ENCODE results near the gene PHF14. TPM values are rescaled to one million over a fixed set of nuclear protein-coding genes. Genes with fewer than 3 reads are reported as not detected.

PHF14 gene
- total and polyA plus RNA-seq, 2 experiments from 2014 or later, result 72.0 to 87.9 TPM

- H3K27me3 ChIP-seq (ENCODE audit: insufficient read depth), result no peaks in the 10 kb centered on the region
- no peak for TF ChIP-seq REST (IDR thresholded peaks at IDR 0.05; ENCODE audit: unreplicated experiment)
- no peak for TF ChIP-seq EZH2 (IDR thresholded peaks at IDR 0.05; ENCODE audit: low read depth, unreplicated experiment)
- TF ChIP-seq STAT1 (IDR thresholded peaks at IDR 0.05; ENCODE audit: unreplicated experiment), result no peak
- no peak for TF ChIP-seq ZNF462 (CRISPR knock-in tag; IDR thresholded peaks at IDR 0.05)
- no peak for TF ChIP-seq CTCF (conservative IDR thresholded peaks at IDR 0.05; ENCODE audit: low read depth in 2 of 2)
- TF ChIP-seq ETS1 (IDR thresholded peaks at IDR 0.05), result no peak
- no peak for TF ChIP-seq ZNF331 (CRISPR knock-in tag; IDR thresholded peaks at IDR 0.05; ENCODE audit: low read depth)
- no peak for TF ChIP-seq JUNB (IDR thresholded peaks at IDR 0.05; ENCODE audit: unreplicated experiment)
- TF ChIP-seq EZH2phosphoT487 (IDR thresholded peaks at IDR 0.05; ENCODE audit: unreplicated experiment), result no peak
- no peak for TF ChIP-seq NANOG (IDR thresholded peaks at IDR 0.05; ENCODE audit: borderline replicate concordance)
- no peak for TF ChIP-seq ZNF114 (CRISPR knock-in tag; IDR thresholded peaks at IDR 0.05)
- no peak for TF ChIP-seq POLR2AphosphoS5 (IDR thresholded peaks at IDR 0.05; ENCODE audit: low read depth)
- TF ChIP-seq CREB1 (CRISPR knock-in tag; IDR thresholded peaks at IDR 0.05; ENCODE audit: low read depth), result no peak
- H3F3A ChIP-seq (replicated peaks; ENCODE audit: low read depth), result no peaks in the 10 kb centered on the region
- H4K20me1 ChIP-seq (replicated peaks; ENCODE audit: insufficient read depth), result no peaks in the 10 kb centered on the region
- Mint-ChIP-seq H3K4me1 (no peaks in the 10 kb centered on the region; the same call in 2 of the 3 replicates), H3K27ac (no peak overlapping the region), H3K4me3 (no peak overlapping the region), H3K36me3 (ENCODE audit: low read depth) (peaks cover 22% of the 10 kb centered on the region; the same call in 2 of the 3 replicates), H3K9me3 (no peaks in the 10 kb centered on the region), H3K27me3 (ENCODE audit: insufficient read depth, low read depth, poor library complexity) (no peaks in the 10 kb centered on the region)
- no peak for DNase-seq (ENCODE audit: low spot score)
- no peak overlapping the region for H3K27ac ChIP-seq (ENCODE audit: low read depth)
- H2AFZ ChIP-seq, result no peak overlapping the region
- H3K36me3 ChIP-seq (ENCODE audit: insufficient read depth), result 0 out of 2 replicates have a peak, but pooled peaks cover 5% of the 10 kb centered on the region
- ATAC-seq, result no peak
- peaks cover 71% of the 10 kb centered on the region for H3K79me2 ChIP-seq (replicated peaks; ENCODE audit: insufficient read depth)
- no peaks in the 10 kb centered on the region for H3K9me2 ChIP-seq (ENCODE audit: insufficient read depth)
- no peaks in the 10 kb centered on the region for H3K4me1 ChIP-seq (ENCODE audit: insufficient read depth)
- no peak overlapping the region for H3K4me3 ChIP-seq
- H3K4me2 ChIP-seq, result no peak overlapping the region
These were observed 36.0 kb downstream of the PHF14 start for GRCh38 chr7:11009631-11010030.
